Activated CD8-positive, alpha-beta memory T cell treated with anti-CD3 and anti-CD28 coated beads, Interleukin-2, amount 50 U/mL, for 4 hours (primary cell): ENCODE results near the gene ETV7.
"Not testable (repeated sequence)": the region's sequence is repeated elsewhere in the genome, so short reads cannot be mapped to it uniquely, and the experiment has no call there.

Source experiments
- DNase-seq: peaks from one replicate; pipeline ENCODE4 v3.0.0-alpha.2; 2020

The ETV7 gene

DNA sequence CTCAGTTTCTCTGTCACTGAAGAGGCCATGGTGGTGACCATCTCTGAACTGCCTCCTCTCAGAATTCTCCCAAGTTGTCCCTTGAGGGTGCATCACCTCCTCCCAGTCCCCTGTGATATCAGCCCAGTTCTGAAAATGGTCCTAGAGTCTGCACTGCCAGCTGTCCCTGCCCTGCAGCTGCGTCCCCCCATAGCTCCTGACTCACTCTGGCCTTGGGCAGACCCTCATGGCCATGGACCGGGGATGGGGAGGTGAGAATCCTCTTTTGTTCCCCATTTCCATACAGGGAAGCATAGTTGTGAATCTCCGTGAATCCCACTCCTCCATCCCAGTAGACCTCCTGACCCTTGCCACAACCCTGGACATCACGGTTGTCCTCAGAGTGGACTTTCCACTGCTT lies 4.5 kb downstream of the ETV7 start:
- DNase-seq = no peak

DNA sequence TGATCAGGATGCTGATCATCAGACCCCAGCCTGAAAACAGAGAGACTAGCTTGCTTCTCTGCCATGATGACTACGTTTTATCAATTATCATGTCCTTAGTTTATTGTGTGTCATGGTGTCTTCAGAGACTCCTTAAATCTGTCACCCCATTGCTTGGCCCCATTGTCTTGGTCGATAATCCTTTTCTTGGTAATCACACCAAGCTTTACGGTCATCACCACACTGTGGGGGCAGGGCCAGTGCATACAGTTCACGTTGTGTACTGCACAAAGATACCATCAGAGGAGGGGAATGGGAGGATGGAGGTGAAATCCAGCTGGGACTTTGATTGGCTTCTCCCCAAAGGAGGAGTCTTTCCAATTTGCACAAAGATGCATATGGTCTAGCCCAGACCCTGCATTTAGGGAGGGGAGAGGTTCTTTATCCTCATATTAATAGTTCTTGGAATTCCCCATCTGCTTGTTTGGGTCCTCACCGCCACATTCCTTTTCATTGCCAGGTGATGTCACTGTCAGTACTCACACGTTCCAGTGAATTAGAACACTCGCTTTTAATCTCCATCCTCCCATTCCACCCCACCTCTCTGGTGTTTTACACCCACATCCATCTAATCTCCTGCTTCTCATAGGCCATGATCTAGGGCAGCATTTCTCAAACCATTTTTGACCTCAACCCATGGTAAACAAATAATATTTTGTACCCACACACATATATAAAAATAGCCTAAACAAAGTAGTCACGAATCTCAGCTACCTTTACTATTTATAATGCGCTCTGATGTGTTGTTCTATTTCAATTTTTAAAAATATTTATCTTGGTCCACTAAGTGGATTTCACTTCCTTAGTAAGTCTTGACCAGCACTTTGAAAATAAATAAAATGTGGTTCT lies 5.7 kb downstream of the ETV7 start:
- no peak for DNase-seq

DNA sequence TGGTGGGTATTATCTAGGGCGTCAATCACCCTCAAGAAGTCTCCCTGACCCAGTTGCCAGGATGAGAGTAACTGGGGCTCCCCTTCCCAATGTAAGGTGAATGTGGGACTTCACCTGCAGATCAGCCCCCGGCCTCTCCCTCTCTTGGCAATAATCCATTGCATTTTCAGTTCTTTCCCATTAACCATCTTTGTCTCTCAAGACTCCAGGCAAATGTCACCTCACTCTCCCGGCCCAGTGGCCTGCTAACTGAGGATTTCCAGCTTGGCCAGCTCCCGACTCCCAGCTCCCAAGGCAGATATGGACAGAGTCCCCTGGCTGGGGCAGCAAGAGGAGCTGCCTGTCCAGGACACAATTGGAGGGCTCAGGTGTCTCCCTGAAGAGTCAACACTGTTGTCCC lies 7.3 kb downstream of the ETV7 start:
- DNase-seq = no peak

GRCh38 chr6:36378936-36379335 lies 8.5 kb downstream of the ETV7 start:
- no peak for DNase-seq

DNA sequence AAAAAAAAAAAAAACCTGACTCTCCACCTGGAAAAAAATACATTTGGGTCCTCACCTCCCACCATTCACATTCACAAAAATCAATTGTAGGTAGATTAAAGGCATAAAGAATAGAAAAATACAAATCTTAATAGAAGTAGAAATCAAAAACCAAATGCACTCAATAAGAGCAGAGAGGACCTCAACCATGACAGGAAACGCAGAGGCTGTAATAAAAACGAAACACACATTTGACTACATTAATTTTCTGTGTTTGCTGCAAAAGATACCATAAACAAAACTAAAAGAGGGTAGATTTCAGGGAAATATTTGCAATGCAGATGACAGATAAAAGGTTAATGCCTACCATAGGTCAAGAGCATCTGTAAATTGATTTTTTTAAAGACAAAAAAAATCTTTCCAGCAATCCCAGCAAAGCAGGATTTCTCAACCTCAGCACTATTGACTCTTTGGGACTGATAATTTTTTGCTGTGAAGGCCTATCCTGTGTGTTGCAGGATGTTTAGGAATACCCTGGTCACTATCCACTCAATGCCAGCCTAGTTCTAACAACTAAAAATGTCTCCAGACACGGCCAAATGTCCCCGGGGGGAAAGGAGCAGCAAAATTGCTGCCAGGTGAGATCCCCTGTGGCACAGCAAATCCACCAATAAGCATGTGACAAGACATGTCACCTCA lies 9.1 kb downstream of the ETV7 start:
- no peak for DNase-seq

DNA sequence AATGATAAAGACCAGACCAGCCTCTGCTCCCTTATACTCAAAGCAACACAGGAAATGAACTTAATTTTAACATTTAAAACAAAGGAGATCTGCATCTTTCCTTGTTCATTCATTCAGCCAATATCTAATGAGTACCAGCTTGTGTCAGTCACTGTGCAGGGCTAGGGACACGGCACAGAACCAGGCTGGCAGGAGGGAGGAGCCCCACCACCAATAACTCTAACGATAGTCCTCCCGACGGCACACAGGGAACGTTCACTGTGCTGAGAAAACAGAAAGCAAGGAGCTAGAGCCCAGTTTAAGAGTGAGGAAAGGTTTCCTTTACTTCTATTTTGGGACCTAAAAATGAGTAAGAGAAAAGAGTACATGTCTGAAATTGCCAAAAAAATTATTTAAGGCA lies 9.9 kb downstream of the ETV7 start:
- no peak for DNase-seq

DNA sequence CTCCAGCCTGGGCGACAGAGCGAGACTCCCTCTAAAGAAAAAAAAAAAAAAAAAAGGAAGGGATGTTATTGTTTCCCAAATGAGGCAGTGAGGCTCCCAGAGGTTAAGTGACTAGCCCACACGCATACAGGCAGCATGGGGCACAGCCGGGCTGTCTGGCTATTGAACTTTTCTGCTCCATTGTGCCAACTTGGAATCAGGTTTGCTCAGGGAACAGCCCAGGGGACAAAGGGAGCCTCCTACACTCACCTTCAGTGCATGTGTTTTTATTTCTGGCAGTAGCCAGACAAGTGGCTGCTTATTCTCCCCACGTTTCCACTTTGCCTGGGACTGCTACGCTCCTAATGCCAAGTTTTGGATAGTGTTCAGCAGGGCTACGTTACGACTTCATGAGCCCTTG lies 10.7 kb downstream of the ETV7 start:
- no peak for DNase-seq

- DNase-seq = no peak
Measured at GRCh38 chr6:36376183-36376582, 11.3 kb downstream of the ETV7 start.

DNA sequence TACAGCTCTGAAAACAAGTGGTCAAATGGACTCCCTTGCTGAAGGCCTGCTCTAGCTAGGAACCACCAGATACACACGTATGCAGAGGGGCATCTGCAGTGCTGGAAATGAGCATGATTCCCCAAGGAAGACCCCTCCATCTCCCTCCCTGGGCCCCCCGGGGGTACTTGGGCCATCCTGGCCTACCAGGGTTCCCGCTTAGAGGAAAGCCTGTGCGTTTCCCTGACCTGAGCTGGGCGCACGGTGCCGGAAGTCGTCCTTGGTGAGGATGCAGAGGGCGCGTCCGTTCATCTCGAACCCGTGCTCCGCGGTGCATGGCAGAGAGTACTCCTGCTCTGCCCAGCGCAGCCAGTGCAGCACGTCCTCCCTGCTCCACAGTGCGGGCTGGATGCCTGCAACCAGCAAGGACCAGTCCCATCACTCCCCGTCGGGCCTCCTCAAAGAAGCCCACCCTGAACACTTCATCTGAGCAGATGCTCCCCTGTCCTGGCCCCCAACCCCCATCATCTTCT lies 11.8 kb downstream of the ETV7 start:
- no peak for DNase-seq

- DNase-seq = no peak
Measured at GRCh38 chr6:36374972-36375371, 12.5 kb downstream of the ETV7 start.

- DNase-seq = no peak
Measured at GRCh38 chr6:36374194-36374593, 13.3 kb downstream of the ETV7 start.

DNA sequence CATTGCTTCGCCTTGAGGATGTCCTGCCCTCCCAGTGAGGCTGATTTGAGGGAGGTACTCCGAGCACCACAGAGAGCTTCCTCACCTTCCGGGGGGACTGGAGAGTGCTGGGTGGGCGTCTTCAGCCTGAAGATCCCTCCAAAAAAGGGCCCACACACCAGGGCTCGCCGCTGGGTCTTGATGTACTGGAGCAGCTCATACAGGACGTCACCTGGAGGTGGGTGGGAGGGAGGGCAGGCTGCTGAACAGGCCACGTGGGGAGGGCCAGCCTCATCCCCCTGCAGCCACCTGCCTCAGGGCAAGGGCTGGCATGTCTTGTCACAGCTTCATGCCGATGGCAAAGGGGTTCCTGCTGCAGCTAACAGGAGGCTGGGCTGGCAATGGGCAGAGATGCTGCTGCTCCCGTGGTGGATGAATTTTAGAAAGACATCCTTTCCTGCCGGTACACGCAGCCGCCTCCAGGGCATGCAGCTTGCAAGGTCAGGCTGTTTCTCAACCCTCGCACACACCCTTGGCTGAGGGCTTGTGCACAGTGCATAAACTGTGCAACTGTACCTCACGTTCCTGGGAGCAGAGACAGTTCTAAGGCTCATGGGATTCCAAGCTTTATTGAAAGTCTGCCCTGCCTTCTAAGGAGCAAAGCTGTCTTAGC lies 14.0 kb downstream of the ETV7 start:
- no peak for DNase-seq

DNA sequence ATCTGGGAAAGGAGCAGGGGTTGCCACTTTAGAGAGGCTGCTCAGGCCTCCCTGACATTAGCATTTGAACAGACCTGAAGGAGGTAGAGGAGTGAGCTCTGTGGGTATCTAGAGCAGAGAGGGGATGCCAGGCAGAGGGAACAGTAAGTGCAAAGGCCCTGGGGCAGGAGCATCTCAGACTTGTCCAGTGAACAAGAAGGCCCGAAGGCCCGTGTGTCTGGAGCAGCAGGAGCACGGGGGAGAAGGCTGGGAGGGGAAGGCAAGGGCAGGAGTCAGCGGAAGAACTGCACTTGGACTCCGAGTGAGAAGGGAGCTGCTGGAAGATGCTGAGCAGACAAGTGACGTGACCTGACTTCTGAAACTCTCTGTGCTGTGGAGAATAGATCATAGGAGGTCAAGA lies 15.4 kb downstream of the ETV7 start:
- no peak for DNase-seq

DNA sequence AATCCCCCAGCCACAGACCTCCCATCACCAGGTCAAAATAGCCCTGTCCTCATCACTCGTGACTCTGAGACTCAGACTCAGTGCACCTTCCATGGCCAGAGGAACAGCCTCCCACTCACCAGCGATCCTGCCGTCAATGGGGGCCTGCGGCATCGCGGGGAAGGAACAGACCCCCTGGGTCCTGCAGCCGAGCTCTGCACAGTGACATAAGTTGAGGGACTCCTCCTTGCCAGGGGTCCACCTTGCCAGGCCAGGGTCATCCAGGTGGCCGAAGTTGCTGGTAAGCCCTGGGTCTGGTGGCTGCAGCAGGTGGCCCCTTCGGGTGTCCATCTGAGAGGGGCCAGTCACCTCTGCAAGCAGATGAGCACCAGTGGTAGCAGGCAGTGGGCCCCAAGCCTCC lies 16.3 kb downstream of the ETV7 start:
- no peak for DNase-seq

DNA sequence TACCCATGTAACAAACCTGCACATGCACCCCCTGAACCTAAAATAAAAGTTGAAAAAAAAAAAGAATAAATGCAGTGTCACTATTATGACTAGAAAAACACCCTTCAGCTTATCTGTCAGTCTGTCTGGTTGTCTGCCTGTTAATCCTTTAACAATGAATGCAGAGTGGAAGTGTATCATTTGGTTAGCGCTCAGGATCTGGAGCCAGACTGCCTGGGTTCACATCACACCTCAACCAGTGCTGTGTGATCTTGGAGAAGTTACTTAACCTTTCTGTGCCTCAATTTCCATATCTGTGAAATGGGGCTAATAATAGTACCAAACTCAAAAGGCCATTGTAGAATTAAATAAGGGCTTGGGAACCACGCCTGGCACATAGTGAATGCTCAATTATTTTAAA lies 16.8 kb downstream of the ETV7 start:
- DNase-seq = no peak

- DNase-seq = no peak
Measured at GRCh38 chr6:36368921-36369865, 18.3 kb downstream of the ETV7 start.

- DNase-seq = no peak
Measured at GRCh38 chr6:36368421-36368820, 19.0 kb downstream of the ETV7 start.

DNA sequence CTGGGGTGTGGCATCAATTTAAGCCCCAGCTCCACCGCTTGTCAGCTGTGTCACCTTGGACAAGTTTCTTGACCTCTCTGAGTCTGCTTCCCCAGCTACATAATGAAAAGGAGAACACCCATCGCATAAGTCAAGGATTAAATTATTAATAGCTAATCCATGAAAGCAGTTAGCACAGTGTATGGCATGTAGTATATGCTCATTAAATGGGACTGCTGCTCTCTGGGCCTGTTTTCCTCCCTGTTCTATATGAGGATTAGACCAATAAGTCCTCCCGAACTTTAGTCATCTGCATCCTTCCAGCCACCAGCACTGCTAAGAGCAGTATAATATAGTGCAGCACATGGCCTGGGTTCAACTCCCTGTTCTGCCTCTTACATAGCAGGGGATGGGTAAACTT lies 19.7 kb downstream of the ETV7 start:
- no peak for DNase-seq

GRCh38 chr6:36364669-36365479 lies 22.6 kb downstream of the ETV7 start:
- DNase-seq = no peak

GRCh38 chr6:36364061-36364635 lies 23.3 kb downstream of the ETV7 start:
- DNase-seq = not testable (repeated sequence)

DNA sequence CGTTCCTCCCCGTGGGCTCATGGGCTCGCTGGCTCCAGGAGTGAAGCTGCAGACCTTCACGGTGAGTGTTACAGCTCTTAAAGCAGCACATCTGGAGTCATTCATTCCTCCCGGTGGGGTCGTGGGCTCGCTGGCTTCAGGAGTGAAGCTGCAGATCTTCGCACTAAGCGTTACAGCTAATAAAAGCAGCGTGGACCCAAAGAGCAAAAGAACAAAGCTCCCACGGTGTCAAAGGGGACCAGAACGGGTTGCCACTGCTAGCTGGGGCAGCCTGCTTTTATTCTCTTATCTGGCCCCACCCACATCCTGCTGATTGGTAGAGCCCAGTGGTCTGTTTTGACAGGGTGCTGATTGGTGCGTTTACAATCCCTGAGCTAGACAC lies 24.1 kb downstream of the ETV7 start:
- not testable (repeated sequence) for DNase-seq
